ENCODE data around the gene CCDC47. TPM values are rescaled to one million over a fixed set of nuclear protein-coding genes. Genes with fewer than 3 reads are reported as not detected.

Gene CCDC47
- total and polyA plus RNA-seq, 4 donors: 33.0 to 87.2 (median 62.8) TPM

- Histone ChIP-seq H3K9me3 (ENCODE audit: control insufficient read depth in 4 of 4, low read length in 3 of 4) (no peaks in the 10 kb centered on the region), H3K9ac (ENCODE audit: low read depth in 1 of 2, low read length in 2 of 2) (no peak overlapping the region), H3K4me1 (ENCODE audit: control insufficient read depth in 4 of 4, insufficient read depth in 4 of 4, low read length in 3 of 4) (peaks cover 14 to 21% (median 14%) of the 10 kb centered on the region in 4 donors), H3K27me3 (ENCODE audit: control insufficient read depth in 4 of 4, insufficient read depth in 4 of 4, low read length in 3 of 4) (no peaks in the 10 kb centered on the region), H3K36me3 (ENCODE audit: control insufficient read depth in 4 of 4, insufficient read depth in 3 of 4, low read depth in 1 of 4, low read length in 3 of 4) (peaks cover 0 to 23% (median 6%) of the 10 kb centered on the region in 4 donors), H3K4me3 (ENCODE audit: low read depth in 1 of 3, low read length in 3 of 3) (no peak overlapping the region), H3K27ac (ENCODE audit: low read depth in 1 of 2, low read length in 2 of 2) (peak overlapping the region; percentile 28 to 66)
- no peak for DNase-seq (ENCODE audit: low spot score)
- TF ChIP-seq FOXA1 (IDR thresholded peaks at IDR 0.05) (no peak), CTCF (IDR thresholded peaks at IDR 0.05; ENCODE audit: low read depth, low read length, missing input control) (no peak), ZBTB33 (IDR thresholded peaks at IDR 0.05) (no peak), SP1 (IDR thresholded peaks at IDR 0.05) (no peak), ATF3 (IDR thresholded peaks at IDR 0.05) (no peak), RXRA (IDR thresholded peaks at IDR 0.05) (no peak), JUND (IDR thresholded peaks at IDR 0.05) (no peak), RAD21 (IDR thresholded peaks at IDR 0.05) (no peak), HNF4G (IDR thresholded peaks at IDR 0.05) (no peak), HNF4A (conservative IDR thresholded peaks at IDR 0.05) (no peak), TAF1 (conservative IDR thresholded peaks at IDR 0.05) (no peak), FOXA2 (IDR thresholded peaks at IDR 0.05) (no peak)
- TF ChIP-seq, protein P1, sequence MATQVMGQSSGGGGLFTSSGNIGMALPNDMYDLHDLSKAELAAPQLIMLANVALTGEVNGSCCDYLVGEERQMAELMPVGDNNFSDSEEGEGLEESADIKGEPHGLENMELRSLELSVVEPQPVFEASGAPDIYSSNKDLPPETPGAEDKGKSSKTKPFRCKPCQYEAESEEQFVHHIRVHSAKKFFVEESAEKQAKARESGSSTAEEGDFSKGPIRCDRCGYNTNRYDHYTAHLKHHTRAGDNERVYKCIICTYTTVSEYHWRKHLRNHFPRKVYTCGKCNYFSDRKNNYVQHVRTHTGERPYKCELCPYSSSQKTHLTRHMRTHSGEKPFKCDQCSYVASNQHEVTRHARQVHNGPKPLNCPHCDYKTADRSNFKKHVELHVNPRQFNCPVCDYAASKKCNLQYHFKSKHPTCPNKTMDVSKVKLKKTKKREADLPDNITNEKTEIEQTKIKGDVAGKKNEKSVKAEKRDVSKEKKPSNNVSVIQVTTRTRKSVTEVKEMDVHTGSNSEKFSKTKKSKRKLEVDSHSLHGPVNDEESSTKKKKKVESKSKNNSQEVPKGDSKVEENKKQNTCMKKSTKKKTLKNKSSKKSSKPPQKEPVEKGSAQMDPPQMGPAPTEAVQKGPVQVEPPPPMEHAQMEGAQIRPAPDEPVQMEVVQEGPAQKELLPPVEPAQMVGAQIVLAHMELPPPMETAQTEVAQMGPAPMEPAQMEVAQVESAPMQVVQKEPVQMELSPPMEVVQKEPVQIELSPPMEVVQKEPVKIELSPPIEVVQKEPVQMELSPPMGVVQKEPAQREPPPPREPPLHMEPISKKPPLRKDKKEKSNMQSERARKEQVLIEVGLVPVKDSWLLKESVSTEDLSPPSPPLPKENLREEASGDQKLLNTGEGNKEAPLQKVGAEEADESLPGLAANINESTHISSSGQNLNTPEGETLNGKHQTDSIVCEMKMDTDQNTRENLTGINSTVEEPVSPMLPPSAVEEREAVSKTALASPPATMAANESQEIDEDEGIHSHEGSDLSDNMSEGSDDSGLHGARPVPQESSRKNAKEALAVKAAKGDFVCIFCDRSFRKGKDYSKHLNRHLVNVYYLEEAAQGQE (IDR thresholded peaks at IDR 0.05): no peak
- WGBS: 92% methylated on average over 6 of the region's 6 CpGs
These were observed 70.7 kb downstream of the CCDC47 start for GRCh38 chr17:63702721-63703015.

- H3K9ac ChIP-seq (ENCODE audit: low read depth in 1 of 2, low read length in 2 of 2): no peak overlapping the region
- H3K4me1 ChIP-seq (ENCODE audit: control insufficient read depth in 4 of 4, insufficient read depth in 4 of 4, low read length in 3 of 4): peaks cover 14 to 26% (median 18%) of the 10 kb centered on the region in 4 donors
- no peak for DNase-seq (ENCODE audit: low spot score)
- no peaks in the 10 kb centered on the region for H3K9me3 ChIP-seq (ENCODE audit: control insufficient read depth in 4 of 4, low read length in 3 of 4)
- no peaks in the 10 kb centered on the region for H3K27me3 ChIP-seq (ENCODE audit: control insufficient read depth in 4 of 4, insufficient read depth in 4 of 4, low read length in 3 of 4)
- TF ChIP-seq HNF4A (conservative IDR thresholded peaks at IDR 0.05): no peak
- 79% methylated on average over 19 of the region's 19 CpGs for WGBS
- H3K36me3 ChIP-seq (ENCODE audit: control insufficient read depth in 4 of 4, insufficient read depth in 3 of 4, low read depth in 1 of 4, low read length in 3 of 4): peaks cover 0 to 23% (median 5%) of the 10 kb centered on the region in 4 donors
- H3K27ac ChIP-seq (ENCODE audit: low read depth in 1 of 2, low read length in 2 of 2): peak overlapping the region; percentile 71 to 77
- no peak overlapping the region for H3K4me3 ChIP-seq (ENCODE audit: low read depth in 1 of 3, low read length in 3 of 3)
These were observed 71.3 kb downstream of the CCDC47 start for GRCh38 chr17:63701868-63702720.

Measured in liver (tissue), 9 donors.